H1 (cell line): ENCODE results near the gene RBM47. TPM values are rescaled to one million over a fixed set of nuclear protein-coding genes. Genes with fewer than 3 reads are reported as not detected.

ENCODE experiments used
- CTCF ChIA-PET: fragments of 300-600 bp; sonication (Branson Sonifier 250); formaldehyde crosslinking; loops from one replicate; lab custom pipeline; 2021; ENCODE audit not compliant: partially characterized antibody; lab: Charles Lee
- POLR2A ChIA-PET: fragments of 300-600 bp; sonication (Branson Sonifier 250); formaldehyde crosslinking; loops from one replicate; lab custom pipeline; 2021; ENCODE audit warnings: inconsistent platforms; ENCODE audit not compliant: partially characterized antibody; lab: Charles Lee
- DNase-seq, 2 experiments: peaks; one replicate each; pipeline versions ENCODE4 v3.0.0 to v3.0.0-alpha.2; 2010 to 2022; ENCODE audit warnings: low spot score in 2 of 2, low read depth in 1 of 2, mixed read lengths in 1 of 2
- FAIRE-seq: peaks from 2 replicates; lab custom pipeline; 2011; peaks lifted over from hg19 to GRCh38; lab: Jason Lieb, UNC
- H2AFZ ChIP-seq: 2 replicates; pipeline ENCODE4 v1.8.1; 2012; ENCODE audit warnings: low read length, inconsistent platforms
- H2AK5ac ChIP-seq: 2 replicates; pipeline ENCODE4 v1.6.1; 2013; ENCODE audit warnings: low read depth, low read length
- H2BK120ac ChIP-seq: replicated peaks from 2 replicates; pipeline ENCODE3; 2013; ENCODE audit warnings: low read depth, low read length, inconsistent platforms
- H2BK12ac ChIP-seq: 2 replicates; pipeline ENCODE4 v1.6.1; 2013; ENCODE audit warnings: low read depth, low read length
- H2BK15ac ChIP-seq: 2 replicates; pipeline ENCODE4 v1.6.1; 2013; ENCODE audit warnings: low read length
- H2BK20ac ChIP-seq: 2 replicates; pipeline ENCODE4 v1.6.1; 2013; ENCODE audit warnings: low read length
- H2BK5ac ChIP-seq: 2 replicates; pipeline ENCODE4 v1.6.1; 2013; ENCODE audit warnings: low read depth, low read length
- H3K14ac ChIP-seq: 2 replicates; pipeline ENCODE4 v1.6.1; 2013; ENCODE audit warnings: inconsistent platforms; ENCODE audit not compliant: insufficient read length
- H3K18ac ChIP-seq: 2 replicates; pipeline ENCODE4 v1.6.1; 2013; ENCODE audit warnings: low read length; ENCODE audit errors: extremely low read depth
- H3K23ac ChIP-seq: 2 replicates; pipeline ENCODE4 v1.6.1; 2013; ENCODE audit warnings: inconsistent platforms; ENCODE audit not compliant: insufficient read length
- H3K23me2 ChIP-seq: 2 replicates; pipeline ENCODE4 v1.6.1; 2013; ENCODE audit warnings: low read depth, low read length
- H3K27ac ChIP-seq: 2 replicates; pipeline ENCODE4 v1.6.1; 2011; ENCODE audit warnings: low read depth, low read length, inconsistent platforms
- H3K27me3 ChIP-seq, 4 experiments: replicated peaks in 1 of 4; 1 replicate in 1 of 4; 2 replicates in 3 of 4; pipeline versions ENCODE4 v1.6.1 to v1.8.1; 2011 to 2013; ENCODE audit warnings: low read length in 3 of 4, mild to moderate bottlenecking in 3 of 4, inconsistent platforms in 2 of 4, mixed read lengths in 2 of 4, moderate library complexity in 1 of 4; ENCODE audit not compliant: control insufficient read depth in 3 of 4, insufficient read depth in 3 of 4; ENCODE audit errors: extremely low read depth in 1 of 4
- H3K36me3 ChIP-seq, 4 experiments: 2 replicates each; pipeline versions ENCODE4 v1.6.1 to v1.8.1; 2011 to 2013; ENCODE audit warnings: mild to moderate bottlenecking in 4 of 4, low read length in 3 of 4, moderate library complexity in 2 of 4, control low read depth in 1 of 4, inconsistent platforms in 1 of 4; ENCODE audit not compliant: insufficient read depth in 4 of 4, control insufficient read depth in 2 of 4
- H3K4ac ChIP-seq: replicated peaks from 2 replicates; pipeline ENCODE3; 2013; ENCODE audit warnings: low read length, low read depth, mixed read lengths, inconsistent platforms; ENCODE audit not compliant: insufficient read length
- H3K4me1 ChIP-seq, 4 experiments: replicated peaks in 1 of 4; 1 replicate in 1 of 4; 2 replicates in 3 of 4; pipeline versions ENCODE4 v1.6.1 to v1.8.1; 2011 to 2013; ENCODE audit warnings: low read length in 3 of 4, inconsistent platforms in 2 of 4, mixed read lengths in 1 of 4; ENCODE audit not compliant: insufficient read depth in 4 of 4, control insufficient read depth in 3 of 4
- H3K4me2 ChIP-seq, 2 experiments: 2 replicates each; pipeline versions ENCODE4 v1.6.1 to v1.8.1; 2011 to 2013; ENCODE audit warnings: low read depth in 2 of 2, low read length in 2 of 2, control low read depth in 1 of 2, inconsistent platforms in 1 of 2, mild to moderate bottlenecking in 1 of 2; ENCODE audit not compliant: insufficient read depth in 1 of 2
- H3K4me3 ChIP-seq, 4 experiments: fragments of 200-600, 300-600 bp in 1 of 4; sonication (generic), shearing (Covaris generic), sonication (Bioruptor Twin) in 1 of 4; 2 replicates each; pipeline versions ENCODE4 v1.5.1 to v1.8.1; 2011 to 2016; ENCODE audit warnings: low read length in 4 of 4, low read depth in 3 of 4, control low read depth in 2 of 4, inconsistent platforms in 2 of 4, mild to moderate bottlenecking in 2 of 4, mixed read lengths in 1 of 4, moderate library complexity in 1 of 4; ENCODE audit not compliant: insufficient read depth in 2 of 4; ENCODE audit errors: extremely low read depth in 1 of 4
- H3K56ac ChIP-seq: replicated peaks from 2 replicates; pipeline ENCODE3; 2013; ENCODE audit warnings: low read depth, mild to moderate bottlenecking, mixed read lengths, low read length, inconsistent platforms; ENCODE audit not compliant: insufficient read length
- H3K79me1 ChIP-seq: 2 replicates; pipeline ENCODE4 v1.6.1; 2013; ENCODE audit warnings: low read depth, low read length, control low read depth
- H3K79me2 ChIP-seq, 2 experiments: 2 replicates each; pipeline versions ENCODE4 v1.6.1 to v1.8.1; 2012 to 2013; ENCODE audit warnings: low read length in 2 of 2, mild to moderate bottlenecking in 2 of 2, inconsistent platforms in 1 of 2; ENCODE audit not compliant: insufficient read depth in 2 of 2, control insufficient read depth in 1 of 2
- H3K9ac ChIP-seq, 4 experiments: replicated peaks in 1 of 4; 1 replicate in 1 of 4; 2 replicates in 3 of 4; pipeline versions ENCODE4 v1.6.1 to v1.8.1; 2011 to 2013; ENCODE audit warnings: low read depth in 3 of 4, low read length in 3 of 4, control low read depth in 2 of 4, mild to moderate bottlenecking in 2 of 4, moderate library complexity in 2 of 4, inconsistent platforms in 1 of 4; ENCODE audit errors: extremely low read depth in 1 of 4
- H3K9me3 ChIP-seq, 2 experiments: 2 replicates each; pipeline versions ENCODE4 v1.6.1 to v1.8.1; 2012 to 2013; ENCODE audit warnings: mild to moderate bottlenecking in 2 of 2, moderate library complexity in 2 of 2, control low read depth in 1 of 2, inconsistent platforms in 1 of 2, low read depth in 1 of 2, low read length in 1 of 2, mixed read lengths in 1 of 2; ENCODE audit not compliant: insufficient read depth in 2 of 2
- H4K20me1 ChIP-seq, 2 experiments: replicated peaks in 1 of 2; 2 replicates each; pipeline versions ENCODE3 to v1.8.1; 2011 to 2013; ENCODE audit warnings: inconsistent platforms in 2 of 2, low read length in 2 of 2, mild to moderate bottlenecking in 1 of 2; ENCODE audit not compliant: insufficient read depth in 2 of 2, control insufficient read depth in 1 of 2
- H4K5ac ChIP-seq: 2 replicates; pipeline ENCODE4 v1.6.1; 2013; ENCODE audit warnings: low read length, low read depth, mixed read lengths, inconsistent platforms; ENCODE audit not compliant: insufficient read length
- H4K8ac ChIP-seq: 2 replicates; pipeline ENCODE4 v1.8.0; 2013; ENCODE audit warnings: mild to moderate bottlenecking, moderate library complexity, low read length, inconsistent platforms; ENCODE audit not compliant: insufficient read depth; ENCODE audit errors: extremely low read depth
- H4K91ac ChIP-seq: replicated peaks from 2 replicates; pipeline ENCODE3; 2013; ENCODE audit warnings: low read length, mixed read lengths, inconsistent platforms; ENCODE audit not compliant: insufficient read length
- CEBPB ChIP-seq: IDR thresholded peaks from 2 replicates; pipeline ENCODE4 v1.6.1; 2012; ENCODE audit warnings: low read depth, low read length
- CHD2 ChIP-seq: IDR thresholded peaks from 2 replicates; pipeline ENCODE4 v1.6.1; 2012; ENCODE audit warnings: low read length, improper control_type of control experiment
- NANOG ChIP-seq: IDR thresholded peaks from 2 replicates; pipeline ENCODE4 v1.6.1; 2011; ENCODE audit warnings: low read length, low read depth, mild to moderate bottlenecking, inconsistent platforms; ENCODE audit not compliant: insufficient read depth, poor library complexity, severe bottlenecking
- SUZ12 ChIP-seq: fragments of 200-600 bp; sonication (generic); IDR thresholded peaks from 2 replicates; pipeline ENCODE4 v1.6.1; 2012; ENCODE audit warnings: mild to moderate bottlenecking, inconsistent platforms, low read length, moderate library complexity, mixed read lengths
- TCF12 ChIP-seq: IDR thresholded peaks from 2 replicates; pipeline ENCODE4 v1.6.1; 2011; ENCODE audit warnings: low read depth, mild to moderate bottlenecking, low read length
- WGBS, 2 experiments: shearing (Covaris generic) in 1 of 2; methylation state at CpG; one replicate each; pipeline versions ENCODE4 v1.1.6 to v1.1.7; 2013 to 2015; ENCODE audit warnings: low lambda C conversion rate in 2 of 2, mixed read lengths in 2 of 2, inconsistent platforms in 1 of 2, low coverage in 1 of 2, missing lambda C conversion rate in 1 of 2; ENCODE audit not compliant: insufficient replicate concordance in 2 of 2, insufficient coverage in 1 of 2, insufficient read length in 1 of 2; ENCODE audit errors: extremely low coverage in 1 of 2, missing lambda C conversion rate in 1 of 2; 5-methylcytosine and 5-hydroxymethylcytosine counted together
- polyA plus RNA-seq, 7 experiments: library from polyadenylated mRNA; depleted of rRNA in 3 of 7; stranded (reverse) in 5 of 7; unstranded in 2 of 7; fragments of >200 nt in 5 of 7; fragments of 200-250 nt in 2 of 7; gene quantifications; 1 replicate in 5 of 7; 2 replicates in 1 of 7; 4 replicates in 1 of 7; pipeline versions ENCODE4 v1.2.1 to v1.2.3, GENCODE V29; 2011 to 2013; ENCODE audit warnings: missing spikeins in 2 of 7, mixed read lengths in 2 of 7
- total RNA-seq: library from RNA; stranded (reverse); fragmentation: NEBNext Ultra II Directional; extraction: Animal tissue kit (Norgen Biotek cat#: 25700); gene quantifications from 2 replicates; pipeline ENCODE4 v1.2.1, GENCODE V29; 2021

RBM47 gene
- total and polyA plus RNA-seq, 2 of the 8 experiments (the other 6 are each of a cell fraction or from before 2014, with no cell fraction given), result 42.8 to 78.9 TPM

GRCh38 chr4:40395908-40396793 is 233.5 kb downstream of the RBM47 start:
- peak; percentile 63 for FAIRE-seq
- Histone ChIP-seq H4K20me1 (no peaks in the 10 kb centered on the region), H4K91ac (no peak overlapping the region), H3K23ac (no peak overlapping the region), H3K79me1 (no peaks in the 10 kb centered on the region), H3K4ac (no peak overlapping the region), H4K8ac (peak overlapping the region; percentile 38; the same call in 1 of the 2 replicates), H3K9ac (no peak overlapping the region), H3K27ac (no peak overlapping the region), H2BK20ac (no peak overlapping the region), H2BK15ac (no peak overlapping the region), H3K14ac (no peak overlapping the region), H3K4me1 (peaks cover 0 to 10% (median 3%) of the 10 kb centered on the region in 4 experiments; a peak in 3 of 7 replicates), H2AK5ac (no peak overlapping the region), H2BK12ac (no peak overlapping the region), H3K4me3 (no peak overlapping the region), H3K36me3 (no peaks in the 10 kb centered on the region), H4K5ac (no peak overlapping the region), H3K4me2 (no peak overlapping the region; a peak in 1 of 4 replicates), H3K56ac (no peak overlapping the region), H2AFZ (peak overlapping the region; percentile 54), H2BK5ac (no peak overlapping the region), H2BK120ac (no peak overlapping the region), H3K27me3 (no peaks in the 10 kb centered on the region), H3K9me3 (no peaks in the 10 kb centered on the region), H3K23me2 (no peaks in the 10 kb centered on the region), H3K79me2 (no peaks in the 10 kb centered on the region), H3K18ac (no peak overlapping the region)
- POLR2A ChIA-PET, result interaction anchor here (0.9 to 1.4 kb wide), 4 partner anchors 8 to 340 kb away, joined by 3 to 4 read pairs (median 4); partner anchors contain the start of gene N4BP2
- DNase-seq, result no peak
- TF ChIP-seq CHD2 (no peak), NANOG (no peak), SUZ12 (no peak), CEBPB (peak; percentile 40; the same call in 1 of the 2 replicates), TCF12 (no peak)
- CTCF ChIA-PET, result interaction anchor here (0.6 to 1.2 kb wide), 3 partner anchors 8 to 104 kb away, joined by 3 to 5 read pairs (median 4); no protein-coding TSS in a partner anchor
- 71% methylated on average over 7 of the region's 7 CpGs; no CpG with 5 or more reads in 1 of the 2 experiments for WGBS, 2 experiments
